Mesenchymal stem cell (in vitro differentiated cells and primary cell): ENCODE data around the gene DCAF4.

Experiments used
- DNase-seq: peaks from one replicate; pipeline ENCODE4 v3.0.0-alpha.2; 2013
- H2AFZ ChIP-seq: one replicate; pipeline ENCODE4 v1.6.1; 2013; ENCODE audit warnings: low read depth, mild to moderate bottlenecking, control low read depth, inconsistent platforms, low read length, moderate library complexity
- H2AK5ac ChIP-seq: 2 replicates; pipeline ENCODE4 v1.6.1; 2013; ENCODE audit warnings: low read length, moderate library complexity, mild to moderate bottlenecking, inconsistent platforms; ENCODE audit not compliant: severe bottlenecking
- H2BK120ac ChIP-seq: one replicate; pipeline ENCODE4 v1.6.1; 2013; ENCODE audit warnings: low read depth, mild to moderate bottlenecking, inconsistent platforms, low read length, moderate library complexity
- H2BK12ac ChIP-seq, 2 experiments: one replicate each; pipeline ENCODE4 v1.6.1; 2013; ENCODE audit warnings: inconsistent platforms in 2 of 2, low read length in 2 of 2, mild to moderate bottlenecking in 2 of 2, moderate library complexity in 2 of 2, control low read depth in 1 of 2
- H2BK15ac ChIP-seq: one replicate; pipeline ENCODE4 v1.6.1; 2013; ENCODE audit warnings: mild to moderate bottlenecking, low read depth, inconsistent platforms; ENCODE audit not compliant: poor library complexity, severe bottlenecking
- H2BK5ac ChIP-seq: 2 replicates; pipeline ENCODE4 v1.6.1; 2013; ENCODE audit warnings: low read depth, mild to moderate bottlenecking, low read length, control low read depth, inconsistent platforms; ENCODE audit not compliant: poor library complexity, severe bottlenecking
- H3K14ac ChIP-seq, 2 experiments: one replicate each; pipeline ENCODE4 v1.6.1; 2013; ENCODE audit warnings: inconsistent platforms in 2 of 2, low read length in 2 of 2, control low read depth in 1 of 2, mild to moderate bottlenecking in 1 of 2, moderate library complexity in 1 of 2
- H3K18ac ChIP-seq, 2 experiments: one replicate each; pipeline ENCODE4 v1.6.1; 2013; ENCODE audit warnings: inconsistent platforms in 2 of 2, low read length in 2 of 2, control low read depth in 1 of 2, low read depth in 1 of 2, mild to moderate bottlenecking in 1 of 2
- H3K23ac ChIP-seq, 2 experiments: one replicate each; pipeline ENCODE4 v1.6.1; 2013; ENCODE audit warnings: inconsistent platforms in 2 of 2, low read length in 2 of 2, mild to moderate bottlenecking in 2 of 2, moderate library complexity in 2 of 2, control low read depth in 1 of 2
- H3K27ac ChIP-seq: 2 replicates; pipeline ENCODE4 v1.5.1; 2013; ENCODE audit warnings: mild to moderate bottlenecking, moderate library complexity, low read length, control low read depth, inconsistent platforms; ENCODE audit not compliant: poor library complexity, severe bottlenecking
- H3K27me3 ChIP-seq, 2 experiments: 2 replicates each; pipeline versions ENCODE4 v1.6.1 to v1.7.0; 2013; ENCODE audit warnings: low read length in 2 of 2, mild to moderate bottlenecking in 2 of 2, moderate library complexity in 2 of 2, control low read depth in 1 of 2, inconsistent platforms in 1 of 2; ENCODE audit not compliant: control insufficient read depth in 1 of 2, insufficient read depth in 1 of 2
- H3K36me3 ChIP-seq, 2 experiments: 2 replicates each; pipeline versions ENCODE4 v1.6.1 to v1.7.0; 2013; ENCODE audit warnings: low read length in 2 of 2, control low read depth in 1 of 2, inconsistent platforms in 1 of 2, low read depth in 1 of 2, mild to moderate bottlenecking in 1 of 2; ENCODE audit not compliant: insufficient read depth in 2 of 2, control insufficient read depth in 1 of 2
- H3K4ac ChIP-seq, 2 experiments: one replicate each; pipeline ENCODE4 v1.6.1; 2013; ENCODE audit warnings: inconsistent platforms in 2 of 2, low read length in 2 of 2, mild to moderate bottlenecking in 2 of 2, moderate library complexity in 2 of 2, control low read depth in 1 of 2, low read depth in 1 of 2
- H3K4me1 ChIP-seq: 2 replicates; pipeline ENCODE4 v1.6.1; 2013; ENCODE audit warnings: low read depth, low read length, control low read depth; ENCODE audit not compliant: control insufficient read depth, insufficient read depth
- H3K4me2 ChIP-seq: 2 replicates; pipeline ENCODE4 v1.6.1; 2013; ENCODE audit warnings: low read length, mild to moderate bottlenecking, inconsistent platforms; ENCODE audit not compliant: poor library complexity, severe bottlenecking
- H3K4me3 ChIP-seq, 2 experiments: 2 replicates each; pipeline versions ENCODE4 v1.5.1 to v1.7.0; 2013; ENCODE audit warnings: low read length in 2 of 2, mild to moderate bottlenecking in 2 of 2, control low read depth in 1 of 2, low read depth in 1 of 2; ENCODE audit not compliant: insufficient read depth in 1 of 2
- H3K79me1 ChIP-seq: replicated peaks from 2 replicates; pipeline ENCODE4 v1.6.1; 2013; ENCODE audit warnings: mild to moderate bottlenecking, control low read depth, low read length, inconsistent platforms; ENCODE audit not compliant: poor library complexity, severe bottlenecking
- H3K9ac ChIP-seq: 2 replicates; pipeline ENCODE4 v1.7.0; 2013; ENCODE audit warnings: mild to moderate bottlenecking, low read length, moderate library complexity
- H3K9me3 ChIP-seq: 2 replicates; pipeline ENCODE4 v1.7.0; 2013; ENCODE audit warnings: mild to moderate bottlenecking, low read length; ENCODE audit not compliant: control insufficient read depth
- H4K8ac ChIP-seq: one replicate; pipeline ENCODE4 v1.6.1; 2013; ENCODE audit warnings: inconsistent platforms, mild to moderate bottlenecking, low read length, moderate library complexity
- H4K91ac ChIP-seq: one replicate; pipeline ENCODE4 v1.6.1; 2013; ENCODE audit warnings: mild to moderate bottlenecking, low read length, inconsistent platforms
- WGBS: methylation state at CpG from one replicate; pipeline ENCODE4 v1.1.7; 2013; ENCODE audit warnings: mixed read lengths; 5-methylcytosine and 5-hydroxymethylcytosine counted together

DCAF4 gene

GRCh38 chr14:72887514-72887913 lies 38.8 kb upstream of the DCAF4 start:
- Histone ChIP-seq H3K4me3 (no peak overlapping the region), H2AFZ (no peak overlapping the region), H3K18ac (no peak overlapping the region), H3K23ac (no peak overlapping the region), H3K36me3 (peaks cover 0 to 5% of the 10 kb centered on the region in 2 experiments), H2BK5ac (no peak overlapping the region), H3K27ac (no peak overlapping the region), H3K9ac (no peak overlapping the region), H2BK15ac (no peak overlapping the region), H3K79me1 (peaks cover 6% of the 10 kb centered on the region), H4K8ac (no peak overlapping the region), H2BK12ac (no peak overlapping the region), H3K4me1 (peaks cover 14% of the 10 kb centered on the region), H3K14ac (no peak overlapping the region), H4K91ac (no peak overlapping the region), H3K9me3 (no peaks in the 10 kb centered on the region), H2AK5ac (no peak overlapping the region), H3K4ac (no peak overlapping the region), H3K27me3 (peaks cover 0 to 14% of the 10 kb centered on the region in 2 experiments), H2BK120ac (no peak overlapping the region), H3K4me2 (no peak overlapping the region)
- no peak for DNase-seq
- whole genome bisulfite sequencing: 100% methylated on average over 2 of the region's 3 CpGs

DNA sequence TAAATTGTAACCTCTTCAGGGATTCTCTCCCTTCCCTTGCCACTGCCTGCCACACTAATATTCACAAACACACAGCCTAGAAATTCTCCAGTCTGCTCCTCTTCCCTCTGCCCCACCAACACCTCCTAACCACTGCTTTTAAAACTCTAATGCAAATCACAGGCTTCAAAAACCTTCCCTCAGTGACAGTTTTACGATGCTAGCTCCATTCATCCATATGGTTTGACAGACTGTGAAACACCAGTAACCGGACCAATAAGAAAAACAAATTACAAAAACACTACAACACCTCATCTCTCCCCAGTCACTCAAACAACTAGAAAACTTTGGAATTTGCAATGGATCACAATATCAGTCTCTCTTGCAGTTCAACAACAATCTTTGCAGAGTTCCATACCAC lies 38.1 kb upstream of the DCAF4 start:
- Histone ChIP-seq H3K4me3 (no peak overlapping the region), H3K4me1 (peaks cover 14% of the 10 kb centered on the region), H2AFZ (no peak overlapping the region), H2AK5ac (no peak overlapping the region), H2BK120ac (no peak overlapping the region), H3K4ac (no peak overlapping the region), H2BK12ac (no peak overlapping the region), H3K23ac (no peak overlapping the region), H3K9ac (no peak overlapping the region), H3K4me2 (no peak overlapping the region), H2BK15ac (no peak overlapping the region), H2BK5ac (no peak overlapping the region), H3K14ac (no peak overlapping the region), H3K9me3 (no peaks in the 10 kb centered on the region), H4K8ac (no peak overlapping the region), H3K79me1 (peaks cover 3% of the 10 kb centered on the region), H4K91ac (no peak overlapping the region), H3K27ac (peak overlapping the region; percentile 9), H3K36me3 (no peaks in the 10 kb centered on the region), H3K27me3 (peaks cover 0 to 14% of the 10 kb centered on the region in 2 experiments), H3K18ac (no peak overlapping the region)
- no peak for DNase-seq
- WGBS: 26% methylated on average over 2 of the region's 2 CpGs

- Histone ChIP-seq H3K4me2 (no peak overlapping the region), H3K27ac (peak overlapping the region; percentile 9), H3K4me1 (peaks cover 14% of the 10 kb centered on the region), H3K9me3 (no peaks in the 10 kb centered on the region), H2BK12ac (no peak overlapping the region), H3K18ac (no peak overlapping the region), H4K91ac (no peak overlapping the region), H4K8ac (no peak overlapping the region), H3K23ac (no peak overlapping the region), H2BK15ac (no peak overlapping the region), H3K4ac (no peak overlapping the region), H2BK120ac (no peak overlapping the region), H3K14ac (no peak overlapping the region), H2AFZ (no peak overlapping the region), H3K79me1 (peaks cover 3% of the 10 kb centered on the region), H3K36me3 (no peaks in the 10 kb centered on the region), H2AK5ac (no peak overlapping the region), H3K9ac (no peak overlapping the region), H3K4me3 (no peak overlapping the region), H3K27me3 (peaks cover 0 to 14% of the 10 kb centered on the region in 2 experiments), H2BK5ac (peak overlapping the region; percentile 35)
- peak; percentile 33 for DNase-seq
- 40% methylated on average over 1 of the region's 2 CpGs for WGBS
Observed at GRCh38 chr14:72888636-72889201, 37.5 kb upstream of the DCAF4 start.

DNA sequence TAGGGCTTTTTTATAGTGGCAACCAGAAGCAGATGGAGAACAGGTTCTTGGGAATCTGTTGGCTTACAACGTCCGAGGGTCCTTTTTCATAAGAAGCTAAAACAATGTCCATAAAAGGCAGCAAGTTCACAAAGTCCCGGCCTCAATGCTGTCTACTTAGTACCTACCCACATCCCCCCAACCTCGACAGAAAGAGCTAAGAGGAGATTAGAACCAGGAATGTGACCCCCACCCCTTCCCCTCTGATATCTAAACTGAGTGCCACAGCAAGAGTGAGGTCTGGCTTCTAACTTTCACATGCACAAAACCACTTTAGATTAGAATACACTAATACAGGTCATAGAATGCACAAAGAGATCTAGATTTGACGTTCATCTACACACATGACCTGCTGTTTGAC lies 36.9 kb upstream of the DCAF4 start:
- Histone ChIP-seq H3K9me3 (no peaks in the 10 kb centered on the region), H2AK5ac (peak overlapping the region; percentile 22), H3K18ac (no peak overlapping the region), H2BK120ac (no peak overlapping the region), H3K79me1 (peaks cover 3% of the 10 kb centered on the region), H3K4me2 (no peak overlapping the region), H3K27me3 (peaks cover 0 to 14% of the 10 kb centered on the region in 2 experiments), H3K14ac (no peak overlapping the region), H3K23ac (no peak overlapping the region), H2BK12ac (peak overlapping the region; percentile 4 to 63), H3K27ac (no peak overlapping the region), H3K4ac (no peak overlapping the region), H3K4me3 (no peak overlapping the region), H3K9ac (no peak overlapping the region), H2AFZ (no peak overlapping the region), H4K91ac (no peak overlapping the region), H2BK5ac (no peak overlapping the region), H2BK15ac (no peak overlapping the region), H3K4me1 (peaks cover 10% of the 10 kb centered on the region), H4K8ac (no peak overlapping the region), H3K36me3 (no peaks in the 10 kb centered on the region)
- no peak for DNase-seq
- WGBS: 48% methylated on average over 5 of the region's 5 CpGs
